Mesothelial cell of epicardium (in vitro differentiated cells): Measurements from ENCODE around the gene FSTL5. TPM values are rescaled to one million over a fixed set of nuclear protein-coding genes. Genes with fewer than 3 reads are reported as not detected.

Source experiments
- DNase-seq, 2 experiments: peaks; one replicate each; pipeline ENCODE4 v3.0.0; 2021; ENCODE audit warnings: low spot score in 2 of 2; ENCODE audit not compliant: unreplicated experiment in 2 of 2
- H3K27ac Mint-ChIP-seq: 2 replicates; pipeline ENCODE4 v1.8.0; 2021; ENCODE audit warnings: mixed read lengths
- H3K27me3 Mint-ChIP-seq: 2 replicates; pipeline ENCODE4 v1.8.0; 2021; ENCODE audit warnings: low read depth, mixed read lengths
- H3K36me3 Mint-ChIP-seq: 2 replicates; pipeline ENCODE4 v1.8.0; 2021; ENCODE audit warnings: mixed read lengths
- H3K4me1 Mint-ChIP-seq: 2 replicates; pipeline ENCODE4 v1.8.0; 2021; ENCODE audit warnings: mixed read lengths
- H3K4me3 Mint-ChIP-seq: 2 replicates; pipeline ENCODE4 v1.8.0; 2021; ENCODE audit warnings: mild to moderate bottlenecking, moderate library complexity, mixed read lengths
- H3K9me3 Mint-ChIP-seq: 2 replicates; pipeline ENCODE4 v1.8.0; 2021; ENCODE audit warnings: mixed read lengths
- CTCF ChIP-seq: fragments of 200-600 bp; sonication (generic); IDR thresholded peaks from one replicate; pipeline ENCODE4 v1.5.0; 2021; ENCODE audit warnings: antibody characterized with exemption; ENCODE audit not compliant: unreplicated experiment
- total RNA-seq: library from RNA; stranded (reverse); gene quantifications from 3 replicates; pipeline ENCODE4 v1.2.1, GENCODE V29; 2021

Gene FSTL5
- total RNA-seq, 1 donor from 2014 or later: 0.04 TPM

DNA sequence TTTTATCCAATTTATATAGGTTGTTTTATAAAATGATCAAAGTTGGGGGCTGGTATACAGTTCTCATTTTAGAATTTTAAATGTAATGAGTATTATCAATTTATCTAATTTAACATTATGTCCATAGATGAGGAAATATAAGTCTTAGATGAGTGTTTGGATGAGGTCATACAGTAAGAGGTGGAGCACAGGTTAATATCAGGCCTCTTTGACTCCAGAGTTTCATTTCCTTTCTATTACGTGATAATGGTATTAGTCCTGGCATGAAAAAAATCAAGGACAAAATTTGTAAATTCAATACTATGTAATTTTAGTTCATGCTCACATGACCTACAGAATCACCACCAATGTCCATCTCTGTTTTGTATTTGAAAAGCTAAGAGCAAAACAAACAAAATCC lies 269.8 kb downstream of the FSTL5 start:
- Mint-ChIP-seq H3K4me3 (no peak overlapping the region), H3K27ac (no peak overlapping the region)

DNA sequence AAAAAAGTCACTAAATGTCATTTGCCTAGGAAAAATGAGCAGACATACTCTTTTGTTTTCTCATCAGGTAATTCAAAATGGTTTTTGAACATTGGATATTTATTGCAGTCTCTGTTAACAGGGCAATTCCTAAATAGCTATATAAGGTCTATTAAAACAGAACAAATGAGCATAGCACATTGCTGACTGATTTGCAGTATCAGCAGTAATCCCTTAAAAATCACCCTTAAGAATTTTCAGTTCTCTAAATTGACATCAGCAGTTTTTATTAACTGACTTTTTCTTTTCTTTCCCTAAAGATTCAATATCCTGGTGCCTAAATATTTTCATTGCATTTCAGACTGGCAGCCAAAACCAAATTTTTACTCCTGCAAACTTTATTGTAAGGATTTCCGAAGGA lies 270.2 kb downstream of the FSTL5 start:
- H3K27me3 Mint-ChIP-seq: no peaks in the 10 kb centered on the region
- TF ChIP-seq CTCF: no peak
- DNase-seq: no peak
- no peaks in the 10 kb centered on the region for H3K9me3 Mint-ChIP-seq
- H3K4me3 Mint-ChIP-seq: no peak overlapping the region
- H3K4me1 Mint-ChIP-seq: no peaks in the 10 kb centered on the region
- no peaks in the 10 kb centered on the region for H3K36me3 Mint-ChIP-seq
- no peak overlapping the region for H3K27ac Mint-ChIP-seq

More for the DNA sequence above, 269.8 kb downstream of the FSTL5 start:
- no peaks in the 10 kb centered on the region for H3K36me3 Mint-ChIP-seq
- no peaks in the 10 kb centered on the region for H3K9me3 Mint-ChIP-seq
- H3K27me3 Mint-ChIP-seq: no peaks in the 10 kb centered on the region
- H3K4me1 Mint-ChIP-seq: no peaks in the 10 kb centered on the region
- DNase-seq: no peak
- no peak for TF ChIP-seq CTCF

DNA sequence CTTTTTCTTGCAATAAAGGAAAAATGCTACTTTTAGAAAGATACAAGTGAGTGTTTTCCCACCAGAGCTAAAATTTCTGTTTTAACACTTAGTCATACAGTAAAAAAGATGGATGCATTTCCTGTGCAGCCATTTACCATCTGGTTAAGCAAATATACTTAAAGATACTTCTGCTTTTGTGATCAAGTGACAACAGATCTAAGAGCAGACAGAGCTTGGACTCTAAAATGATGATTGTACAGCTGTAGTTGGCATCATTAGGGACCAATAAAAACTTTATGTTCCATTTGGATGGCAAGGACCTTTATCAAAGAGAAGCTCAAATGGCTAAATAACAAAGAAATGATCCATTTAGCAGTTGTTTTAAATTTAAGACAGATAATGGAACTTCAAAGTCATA lies 270.8 kb downstream of the FSTL5 start:
- H3K4me3 Mint-ChIP-seq: no peak overlapping the region
- H3K27me3 Mint-ChIP-seq: no peaks in the 10 kb centered on the region
- TF ChIP-seq CTCF: no peak
- no peaks in the 10 kb centered on the region for H3K4me1 Mint-ChIP-seq
- DNase-seq: no peak
- H3K9me3 Mint-ChIP-seq: no peaks in the 10 kb centered on the region
- no peak overlapping the region for H3K27ac Mint-ChIP-seq
- no peaks in the 10 kb centered on the region for H3K36me3 Mint-ChIP-seq

DNA sequence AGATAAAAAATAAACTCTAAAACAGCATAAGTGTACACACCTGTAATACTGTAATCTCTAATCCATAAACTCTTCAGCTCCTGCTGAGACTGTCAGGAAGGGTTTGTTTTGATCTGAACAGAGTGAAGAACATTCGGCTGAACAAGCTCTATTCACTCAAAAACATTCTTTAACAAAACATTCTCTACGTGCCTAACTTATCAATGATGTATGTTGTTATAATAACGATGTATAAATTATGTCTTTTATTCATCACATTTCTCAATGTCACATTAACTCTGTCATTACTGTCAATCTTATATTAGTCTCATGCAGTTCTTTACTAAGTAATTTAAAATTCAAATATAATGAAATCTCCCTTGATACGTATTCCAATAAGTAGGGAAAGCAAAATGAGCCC lies 280.6 kb downstream of the FSTL5 start:
- Mint-ChIP-seq H3K27me3 (no peaks in the 10 kb centered on the region), H3K36me3 (no peaks in the 10 kb centered on the region), H3K27ac (no peak overlapping the region), H3K4me1 (no peaks in the 10 kb centered on the region), H3K9me3 (no peaks in the 10 kb centered on the region), H3K4me3 (no peak overlapping the region)
- no peak for TF ChIP-seq CTCF
- no peak for DNase-seq

DNA sequence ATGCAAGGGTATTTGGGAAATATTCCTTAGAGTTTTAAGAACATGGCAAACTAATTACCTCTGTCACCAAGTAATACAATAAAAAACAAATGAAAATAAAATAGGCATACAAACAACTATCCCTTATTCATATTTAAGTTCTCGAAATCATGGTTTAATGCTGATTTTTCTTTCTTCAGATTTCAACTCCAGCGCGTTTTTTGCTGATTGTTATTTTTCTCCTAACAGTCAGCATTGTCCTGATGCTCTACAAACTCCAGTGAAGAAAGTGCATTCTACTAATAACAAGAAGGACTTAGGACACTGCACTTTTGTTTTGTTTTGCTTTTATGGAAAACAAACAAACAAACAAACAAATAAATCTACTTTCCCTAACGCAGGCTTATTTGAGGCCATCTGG lies 282.4 kb downstream of the FSTL5 start:
- no peak for TF ChIP-seq CTCF
- H3K27me3 Mint-ChIP-seq: no peaks in the 10 kb centered on the region
- H3K36me3 Mint-ChIP-seq: no peaks in the 10 kb centered on the region
- H3K27ac Mint-ChIP-seq: no peak overlapping the region
- H3K4me1 Mint-ChIP-seq: no peaks in the 10 kb centered on the region
- no peak for DNase-seq
- H3K9me3 Mint-ChIP-seq: no peaks in the 10 kb centered on the region
- H3K4me3 Mint-ChIP-seq: no peak overlapping the region

GRCh38 chr4:161869511-161869910 lies 294.3 kb downstream of the FSTL5 start:
- no peak for DNase-seq
- H3K4me3 Mint-ChIP-seq: no peak overlapping the region
- no peaks in the 10 kb centered on the region for H3K9me3 Mint-ChIP-seq
- no peaks in the 10 kb centered on the region for H3K27me3 Mint-ChIP-seq
- no peak overlapping the region for H3K27ac Mint-ChIP-seq
- H3K36me3 Mint-ChIP-seq: no peaks in the 10 kb centered on the region
- H3K4me1 Mint-ChIP-seq: peaks cover 13% of the 10 kb centered on the region
- no peak for TF ChIP-seq CTCF
